ENCODE data around the gene CITED4. TPM values are rescaled to one million over a fixed set of nuclear protein-coding genes. Genes with fewer than 3 reads are reported as not detected.
A peak's percentile ranks its signal among the peaks of the same experiment; 100 is the strongest.

CITED4 gene
- total and polyA plus RNA-seq, 4 experiments from 2014 or later, result 8.1 to 20.1 (median 10.2) TPM

- intact Hi-C loops (cut with micrococcal nuclease), result no loop called here
- peaks cover 7 to 12% (median 10%) of the 10 kb centered on the region in 4 donors for H3K4me1 Mint-ChIP-seq
- no peaks in the 10 kb centered on the region for H3K27me3 Mint-ChIP-seq
- Histone ChIP-seq H3K4me1 (ENCODE audit: insufficient read depth, low read length) (peaks cover 14% of the 10 kb centered on the region), H3K27me3 (ENCODE audit: insufficient read depth, low read length) (no peaks in the 10 kb centered on the region), H3K36me3 (ENCODE audit: insufficient read depth, low read length) (no peaks in the 10 kb centered on the region), H3K4me3 (ENCODE audit: low read length in 2 of 2) (no peak overlapping the region), H3K27ac (ENCODE audit: low read depth, low read length) (no peak overlapping the region), H3K9me3 (ENCODE audit: control insufficient read depth in 1 of 2, low read length in 2 of 2) (no peaks in the 10 kb centered on the region)
- H3K36me3 Mint-ChIP-seq, result no peaks in the 10 kb centered on the region
- no peak overlapping the region for H3K27ac Mint-ChIP-seq
- no peak overlapping the region for H3K4me3 Mint-ChIP-seq
- no peak for DNase-seq
- H3K9me3 Mint-ChIP-seq, result peaks cover 0 to 2% (median 0%) of the 10 kb centered on the region in 8 donors
- POLR2A ChIA-PET (ENCODE audit: partially characterized antibody), result no interaction called here
- CTCF ChIA-PET (ENCODE audit: partially characterized antibody), result no interaction called here
Measured at GRCh38 chr1:40836283-40836682, 25.9 kb downstream of the CITED4 start.

- ChIA-PET POLR2A (ENCODE audit: partially characterized antibody) (no interaction called here), CTCF (ENCODE audit: partially characterized antibody) (interaction anchor here (1.0 kb wide), 1 partner anchor 61 kb away, joined by 3 read pairs; no protein-coding TSS in a partner anchor)
- Histone ChIP-seq H3K27me3 (ENCODE audit: insufficient read depth, low read length) (no peaks in the 10 kb centered on the region), H3K27ac (ENCODE audit: low read depth, low read length) (no peak overlapping the region), H3K4me1 (ENCODE audit: insufficient read depth, low read length) (peaks cover 2% of the 10 kb centered on the region), H3K36me3 (ENCODE audit: insufficient read depth, low read length) (no peaks in the 10 kb centered on the region), H3K9me3 (ENCODE audit: control insufficient read depth in 1 of 2, low read length in 2 of 2) (no peaks in the 10 kb centered on the region), H3K4me3 (ENCODE audit: low read length in 2 of 2) (no peak overlapping the region)
- intact Hi-C loops (cut with micrococcal nuclease), result no loop called here
- peaks cover 0 to under 1% (median 0%) of the 10 kb centered on the region in 4 donors for H3K4me1 Mint-ChIP-seq
- H3K27me3 Mint-ChIP-seq, result no peaks in the 10 kb centered on the region
- no peak overlapping the region for H3K4me3 Mint-ChIP-seq
- H3K9me3 Mint-ChIP-seq, result peaks cover 0 to 2% (median 0%) of the 10 kb centered on the region in 8 donors
- no peak for DNase-seq
- H3K27ac Mint-ChIP-seq, result no peak overlapping the region
- H3K36me3 Mint-ChIP-seq, result no peaks in the 10 kb centered on the region
Measured at GRCh38 chr1:40834968-40835545, 27.1 kb downstream of the CITED4 start.

- no peaks in the 10 kb centered on the region for H3K27me3 Mint-ChIP-seq
- Histone ChIP-seq H3K36me3 (ENCODE audit: insufficient read depth, low read length) (no peaks in the 10 kb centered on the region), H3K27ac (ENCODE audit: low read depth, low read length) (no peak overlapping the region), H3K9me3 (ENCODE audit: control insufficient read depth in 1 of 2, low read length in 2 of 2) (no peaks in the 10 kb centered on the region), H3K4me1 (ENCODE audit: insufficient read depth, low read length) (no peaks in the 10 kb centered on the region), H3K4me3 (ENCODE audit: low read length in 2 of 2) (no peak overlapping the region), H3K27me3 (ENCODE audit: insufficient read depth, low read length) (no peaks in the 10 kb centered on the region)
- H3K4me3 Mint-ChIP-seq, result no peak overlapping the region
- H3K27ac Mint-ChIP-seq, result peak overlapping the region in 2 of 7 donors; percentile 56 to 64
- CTCF ChIA-PET (ENCODE audit: partially characterized antibody), result interaction anchor here (1.1 kb wide), 1 partner anchor 59 kb away, joined by 3 read pairs; no protein-coding TSS in a partner anchor
- H3K4me1 Mint-ChIP-seq, result no peaks in the 10 kb centered on the region
- no peak for DNase-seq
- no peaks in the 10 kb centered on the region for H3K36me3 Mint-ChIP-seq
- H3K9me3 Mint-ChIP-seq, result peaks cover 0 to 2% (median 0%) of the 10 kb centered on the region in 8 donors
- POLR2A ChIA-PET (ENCODE audit: partially characterized antibody), result no interaction called here
- intact Hi-C loops (cut with micrococcal nuclease), result no loop called here
Measured at GRCh38 chr1:40833979-40834378, 28.2 kb downstream of the CITED4 start.

- Mint-ChIP-seq H3K27ac (no peak overlapping the region), H3K4me3 (no peak overlapping the region), H3K27me3 (no peaks in the 10 kb centered on the region), H3K4me1 (peaks cover under 1 to 5% (median 3%) of the 10 kb centered on the region in 4 donors), H3K9me3 (no peaks in the 10 kb centered on the region), H3K36me3 (no peaks in the 10 kb centered on the region)
- intact Hi-C loops (cut with micrococcal nuclease), result no loop called here
- no peaks in the 10 kb centered on the region for H3K36me3 ChIP-seq (ENCODE audit: insufficient read depth, low read length)
- H3K4me1 ChIP-seq (ENCODE audit: insufficient read depth, low read length), result peaks cover 3% of the 10 kb centered on the region
- no peaks in the 10 kb centered on the region for H3K9me3 ChIP-seq (ENCODE audit: control insufficient read depth in 1 of 2, low read length in 2 of 2)
- ChIA-PET CTCF (ENCODE audit: partially characterized antibody) (interaction anchor here (1.4 kb wide), 1 partner anchor 27 kb away, joined by 3 read pairs; no protein-coding TSS in a partner anchor), POLR2A (ENCODE audit: partially characterized antibody) (no interaction called here)
- no peak overlapping the region for H3K4me3 ChIP-seq (ENCODE audit: low read length in 2 of 2)
- no peak overlapping the region for H3K27ac ChIP-seq (ENCODE audit: low read depth, low read length)
- no peaks in the 10 kb centered on the region for H3K27me3 ChIP-seq (ENCODE audit: insufficient read depth, low read length)
- no peak for DNase-seq
Measured at GRCh38 chr1:40831001-40831732, 31.0 kb downstream of the CITED4 start.

- H3K4me1 Mint-ChIP-seq, result peaks cover 4 to 12% (median 9%) of the 10 kb centered on the region in 4 donors
- Histone ChIP-seq H3K9me3 (ENCODE audit: control insufficient read depth in 1 of 2, low read length in 2 of 2) (no peaks in the 10 kb centered on the region), H3K4me1 (ENCODE audit: insufficient read depth, low read length) (peaks cover 10% of the 10 kb centered on the region), H3K27me3 (ENCODE audit: insufficient read depth, low read length) (no peaks in the 10 kb centered on the region), H3K4me3 (ENCODE audit: low read length in 2 of 2) (no peak overlapping the region), H3K36me3 (ENCODE audit: insufficient read depth, low read length) (no peaks in the 10 kb centered on the region), H3K27ac (ENCODE audit: low read depth, low read length) (no peak overlapping the region)
- no peaks in the 10 kb centered on the region for H3K9me3 Mint-ChIP-seq
- no peaks in the 10 kb centered on the region for H3K27me3 Mint-ChIP-seq
- no peaks in the 10 kb centered on the region for H3K36me3 Mint-ChIP-seq
- CTCF ChIA-PET (ENCODE audit: partially characterized antibody), result no interaction called here
- peak overlapping the region in 1 of 7 donors; percentile 1 for H3K27ac Mint-ChIP-seq
- no peak for DNase-seq
- intact Hi-C loops (cut with micrococcal nuclease), result no loop called here
- POLR2A ChIA-PET (ENCODE audit: partially characterized antibody), result no interaction called here
- no peak overlapping the region for H3K4me3 Mint-ChIP-seq
Measured at GRCh38 chr1:40830419-40830943, 31.7 kb downstream of the CITED4 start.

GRCh38 chr1:40829631-40830245 lies 32.4 kb downstream of the CITED4 start:
- intact Hi-C loops (cut with micrococcal nuclease), result no loop called here
- peaks cover 17% of the 10 kb centered on the region for H3K4me1 ChIP-seq (ENCODE audit: insufficient read depth, low read length)
- no peaks in the 10 kb centered on the region for H3K9me3 Mint-ChIP-seq
- H3K36me3 ChIP-seq (ENCODE audit: insufficient read depth, low read length), result no peaks in the 10 kb centered on the region
- no peak overlapping the region for H3K4me3 Mint-ChIP-seq
- H3K27me3 ChIP-seq (ENCODE audit: insufficient read depth, low read length), result no peaks in the 10 kb centered on the region
- H3K9me3 ChIP-seq (ENCODE audit: control insufficient read depth in 1 of 2, low read length in 2 of 2), result no peaks in the 10 kb centered on the region
- no peaks in the 10 kb centered on the region for H3K27me3 Mint-ChIP-seq
- no peaks in the 10 kb centered on the region for H3K36me3 Mint-ChIP-seq
- H3K4me3 ChIP-seq (ENCODE audit: low read length in 2 of 2), result no peak overlapping the region
- CTCF ChIA-PET (ENCODE audit: partially characterized antibody), result no interaction called here
- no peak for DNase-seq
- peaks cover 10 to 20% (median 15%) of the 10 kb centered on the region in 4 donors for H3K4me1 Mint-ChIP-seq
- POLR2A ChIA-PET (ENCODE audit: partially characterized antibody), result no interaction called here
- H3K27ac Mint-ChIP-seq, result peak overlapping the region in 1 of 7 donors; percentile 3
- H3K27ac ChIP-seq (ENCODE audit: low read depth, low read length), result no peak overlapping the region

GRCh38 chr1:40825996-40826395 lies 36.2 kb downstream of the CITED4 start:
- no peaks in the 10 kb centered on the region for H3K36me3 ChIP-seq (ENCODE audit: insufficient read depth, low read length)
- H3K27me3 ChIP-seq (ENCODE audit: insufficient read depth, low read length), result no peaks in the 10 kb centered on the region
- H3K9me3 Mint-ChIP-seq, result no peaks in the 10 kb centered on the region
- ChIA-PET POLR2A (ENCODE audit: partially characterized antibody) (no interaction called here), CTCF (ENCODE audit: partially characterized antibody) (interaction anchor here (2.1 kb wide), 1 partner anchor 51 kb away, joined by 8 read pairs; no protein-coding TSS in a partner anchor)
- no peak for DNase-seq
- no peaks in the 10 kb centered on the region for H3K27me3 Mint-ChIP-seq
- peak overlapping the region in 3 of 8 donors; percentile 34 to 46 (median 42) for H3K4me3 Mint-ChIP-seq
- intact Hi-C loops (cut with micrococcal nuclease), result no loop called here
- H3K27ac ChIP-seq (ENCODE audit: low read depth, low read length), result no peak overlapping the region
- H3K4me3 ChIP-seq (ENCODE audit: low read length in 2 of 2), result no peak overlapping the region
- no peaks in the 10 kb centered on the region for H3K36me3 Mint-ChIP-seq
- peaks cover 10 to 26% (median 16%) of the 10 kb centered on the region in 4 donors for H3K4me1 Mint-ChIP-seq
- no peaks in the 10 kb centered on the region for H3K9me3 ChIP-seq (ENCODE audit: control insufficient read depth in 1 of 2, low read length in 2 of 2)
- peaks cover 18% of the 10 kb centered on the region for H3K4me1 ChIP-seq (ENCODE audit: insufficient read depth, low read length)
- H3K27ac Mint-ChIP-seq, result peak overlapping the region in 1 of 7 donors; percentile 61

Data from CD4-positive, alpha-beta memory T cell (primary cell).